Colon (tissue), 2 donors: ENCODE measurements around the gene AKAP14.
A peak's percentile ranks its signal among the peaks of the same experiment; 100 is the strongest.
"Not testable (repeated sequence)": the region's sequence is repeated elsewhere in the genome, so short reads cannot be mapped to it uniquely, and the experiment has no call there.

Experiments
- FAIRE-seq: peaks from 2 replicates; lab custom pipeline; 2012; peaks lifted over from hg19 to GRCh38; lab: Jason Lieb, UNC
- donor health status: control.
- donor health status: control.

The AKAP14 gene

GRCh38 chrX:119922391-119922790 is 26.7 kb downstream of the AKAP14 start:
- FAIRE-seq, result not testable (repeated sequence)

- FAIRE-seq, result no peak
These were observed 39.7 kb downstream of the AKAP14 start for GRCh38 chrX:119935215-119935874.

- no peak for FAIRE-seq
These were observed 45.6 kb downstream of the AKAP14 start for GRCh38 chrX:119941336-119941735.

- FAIRE-seq, result no peak
These were observed 46.6 kb downstream of the AKAP14 start for GRCh38 chrX:119942173-119942819.

- FAIRE-seq, result no peak
These were observed 47.1 kb downstream of the AKAP14 start for GRCh38 chrX:119942831-119943184.

GRCh38 chrX:119943185-119943988 is 47.7 kb downstream of the AKAP14 start, which contains the start of gene NKAP:
TSS of gene NKAP (minus strand) at chrX:119943751. CDS start at chrX:119943605, 146 bp downstream.
- FAIRE-seq, result peak; percentile 73

- FAIRE-seq, result no peak
These were observed 49.8 kb downstream of the AKAP14 start for GRCh38 chrX:119945481-119945880.

- no peak for FAIRE-seq
These were observed 52.7 kb downstream of the AKAP14 start for GRCh38 chrX:119948381-119948780.

GRCh38 chrX:119954374-119954773 is 58.7 kb downstream of the AKAP14 start:
- FAIRE-seq, result no peak

GRCh38 chrX:119955807-119956570 is 60.3 kb downstream of the AKAP14 start:
- not testable (repeated sequence) for FAIRE-seq

GRCh38 chrX:119960625-119961024 is 64.9 kb downstream of the AKAP14 start:
- no peak for FAIRE-seq

GRCh38 chrX:119966837-119967236 is 71.1 kb downstream of the AKAP14 start:
- not testable (repeated sequence) for FAIRE-seq
